GM19395 (cell line): ENCODE results near the gene PLPPR3.

Source experiments
- ATAC-seq: cut with Tn5 transposase; IDR thresholded peaks from one replicate; pipeline ENCODE4 v1.9.1; 2021; ENCODE audit warnings: mild to moderate bottlenecking, moderate library complexity; ENCODE audit not compliant: unreplicated experiment

PLPPR3 gene

GRCh38 chr19:797528-798414 is 24.0 kb downstream of the PLPPR3 start:
- ATAC-seq: peak; percentile 25

- ATAC-seq: peak; percentile 76
Observed at GRCh38 chr19:796692-797527, 24.8 kb downstream of the PLPPR3 start, which contains the start of gene PTBP1. Gene PTBP1 (plus strand): TSS chr19:797452. CDS start chr19:797498, 46 bp downstream.

- ATAC-seq: no peak
Observed at GRCh38 chr19:795691-796581, 25.8 kb downstream of the PLPPR3 start.

GRCh38 chr19:795073-795611 is 26.6 kb downstream of the PLPPR3 start:
- no peak for ATAC-seq

- no peak for ATAC-seq
Observed at GRCh38 chr19:793806-794205, 27.9 kb downstream of the PLPPR3 start.

- ATAC-seq: no peak
Observed at GRCh38 chr19:792306-792885, 29.4 kb downstream of the PLPPR3 start.

DNA sequence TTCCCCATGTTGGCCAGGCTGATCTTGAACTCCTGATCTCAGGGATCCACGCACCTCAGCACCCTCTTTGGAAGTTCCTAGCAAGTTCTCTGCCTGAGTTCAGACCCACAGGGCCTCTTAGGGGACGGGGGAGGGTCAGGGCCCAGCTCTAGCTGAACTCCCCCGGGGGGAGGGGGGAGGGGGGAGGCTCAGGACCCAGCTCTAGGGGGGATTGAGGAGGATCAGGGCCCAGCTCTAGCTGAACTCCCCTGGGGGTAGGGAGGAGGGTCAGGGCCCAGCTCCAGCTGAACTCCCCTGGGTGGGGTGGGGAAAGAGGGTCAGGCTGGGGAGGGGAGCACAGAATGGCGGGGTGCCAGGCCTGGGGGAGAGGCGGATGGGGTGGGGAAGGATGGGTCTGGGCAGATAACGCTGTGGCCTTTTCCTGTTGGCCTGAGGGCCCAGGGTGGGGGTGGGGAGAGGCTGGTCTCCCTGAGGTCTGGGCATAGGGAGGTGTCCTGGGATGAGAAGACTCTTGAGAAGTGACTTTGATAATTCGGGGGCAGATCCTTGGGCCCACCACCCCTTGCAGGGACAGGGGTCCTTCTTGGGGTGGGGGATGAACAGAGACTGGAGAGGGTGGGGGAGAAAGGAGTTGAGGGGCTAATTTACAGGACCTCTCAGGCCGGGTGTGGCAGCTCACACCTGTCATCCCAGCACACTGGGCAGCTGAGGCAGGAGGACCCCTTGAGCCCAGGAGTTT is 30.0 kb downstream of the PLPPR3 start:
- ATAC-seq: no peak

GRCh38 chr19:791007-791566 is 30.7 kb downstream of the PLPPR3 start:
- ATAC-seq: no peak

DNA sequence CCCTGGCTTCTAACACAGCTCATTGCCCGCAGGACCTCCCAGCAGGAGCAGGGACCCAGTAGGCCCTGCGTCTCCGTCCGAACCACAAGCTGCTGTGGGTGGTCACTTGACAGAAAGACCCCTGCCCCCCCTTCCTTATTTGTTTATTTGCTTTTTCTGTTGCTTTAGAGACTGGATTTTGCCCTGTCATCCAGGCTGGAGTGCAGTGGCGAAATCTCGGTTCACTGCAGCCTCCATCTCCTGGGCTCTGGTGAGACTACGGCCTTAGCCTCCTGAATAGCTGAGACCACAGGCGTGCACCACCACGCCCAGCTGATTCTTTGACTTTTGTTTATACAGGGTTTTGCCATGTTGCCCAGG is 32.1 kb downstream of the PLPPR3 start:
- no peak for ATAC-seq

- no peak for ATAC-seq
Observed at GRCh38 chr19:788983-789700, 32.6 kb downstream of the PLPPR3 start.

DNA sequence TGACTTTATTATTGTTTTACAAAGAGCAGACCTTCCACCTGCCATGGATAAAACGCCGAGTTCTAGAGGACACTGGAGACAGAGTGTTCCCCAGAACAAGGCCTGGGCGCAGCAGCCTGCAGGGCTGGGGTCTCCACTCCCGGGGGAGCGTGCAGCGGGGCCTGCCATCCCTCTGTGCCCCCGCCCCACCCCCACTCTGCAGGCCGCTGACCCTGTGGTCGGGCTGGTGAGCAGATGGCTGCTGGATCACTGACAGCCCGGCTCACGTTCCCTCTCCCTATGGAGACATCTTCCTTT is 33.1 kb downstream of the PLPPR3 start:
- ATAC-seq: no peak

GRCh38 chr19:787536-787935 is 34.2 kb downstream of the PLPPR3 start:
- ATAC-seq: no peak

DNA sequence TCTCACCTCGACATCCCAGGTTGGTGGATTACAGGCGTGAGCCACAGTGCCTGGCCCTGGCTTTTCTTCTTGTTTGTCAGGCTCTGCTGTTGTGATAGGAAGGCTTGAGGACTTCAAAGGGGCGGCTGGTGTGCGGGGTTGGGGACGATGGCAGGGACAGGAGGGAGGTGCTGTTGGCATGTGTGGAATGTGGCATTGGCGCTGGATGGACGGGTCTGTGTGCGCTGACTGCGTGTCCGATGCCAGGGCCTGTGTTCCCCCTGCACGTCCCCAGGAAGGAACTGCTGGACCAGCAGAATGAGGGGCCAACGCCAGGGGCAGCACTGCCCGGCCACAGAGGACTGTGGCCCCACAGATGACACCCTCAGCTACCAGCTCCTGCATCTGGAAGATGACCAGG is 37.2 kb downstream of the PLPPR3 start:
- no peak for ATAC-seq

DNA sequence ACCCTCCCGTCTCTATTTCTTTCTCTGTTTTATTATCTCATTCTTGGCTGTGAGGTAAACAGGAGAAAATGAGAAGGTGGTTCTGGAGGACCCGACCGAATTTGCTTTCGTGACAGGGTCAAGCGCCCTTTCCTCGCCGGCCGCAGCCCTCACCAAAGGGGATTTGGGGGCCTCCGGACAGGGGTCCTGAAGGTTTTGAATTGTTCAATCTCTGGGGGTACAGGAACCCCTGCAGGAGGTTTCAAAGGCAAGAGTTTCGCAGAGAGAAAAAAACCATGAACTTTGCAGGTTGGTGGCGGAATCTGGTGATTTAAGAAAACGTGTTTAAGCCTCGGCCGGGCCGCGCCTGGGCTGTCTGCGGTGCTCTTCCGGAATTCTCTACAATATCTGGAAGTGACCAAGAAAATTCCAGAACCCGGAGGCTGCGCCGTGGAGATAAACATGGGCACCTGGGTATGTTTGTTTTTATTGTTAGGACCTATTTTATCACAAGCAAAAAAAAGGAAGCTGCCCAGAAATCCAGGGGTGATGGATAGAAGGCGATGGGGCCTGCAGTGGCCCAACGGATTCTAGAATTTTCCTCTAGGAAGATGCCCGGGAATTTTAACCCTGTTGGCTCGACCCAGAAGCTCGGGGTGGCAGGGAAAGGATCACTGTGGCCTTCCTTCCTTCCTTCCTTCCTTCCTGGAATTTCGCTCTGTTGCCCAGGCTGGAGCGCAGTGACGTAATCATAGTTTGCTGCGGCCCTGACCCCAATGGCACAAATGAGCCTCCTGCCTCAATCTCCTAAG is 38.7 kb downstream of the PLPPR3 start:
- ATAC-seq: no peak

DNA sequence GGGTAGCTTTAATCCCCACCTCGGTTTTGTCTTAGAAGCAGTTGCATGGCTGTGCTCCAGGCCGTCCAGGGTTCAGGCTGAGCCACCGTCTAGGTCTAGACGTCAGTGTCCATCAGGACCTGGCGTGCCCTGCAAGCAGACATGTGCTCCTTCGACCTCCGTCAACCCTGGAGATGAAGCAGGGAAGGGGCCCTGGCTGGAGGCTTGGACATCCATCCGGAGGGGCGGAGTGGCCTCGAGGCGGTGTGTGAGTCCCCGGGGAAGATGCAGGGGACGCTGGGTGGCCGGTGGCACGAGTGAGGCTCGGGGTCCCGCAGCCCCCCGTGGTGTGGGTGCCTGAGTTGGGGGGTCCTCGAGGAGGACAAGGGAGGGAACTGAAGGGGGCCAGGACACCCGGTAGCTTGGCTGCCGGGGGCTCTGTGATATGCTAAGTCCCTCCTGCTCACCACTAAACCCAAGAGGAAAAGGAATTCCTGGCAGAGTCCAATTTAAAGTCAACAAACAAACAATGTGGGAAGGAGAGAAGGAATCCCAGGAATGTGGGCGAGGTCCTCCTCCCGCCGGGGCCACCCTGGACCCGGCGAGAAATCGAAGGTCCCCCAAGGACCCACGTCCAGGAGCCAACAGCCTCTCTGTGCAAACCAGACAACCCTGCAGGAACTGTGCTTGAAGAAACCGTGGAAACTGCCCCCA is 39.4 kb downstream of the PLPPR3 start:
- no peak for ATAC-seq

DNA sequence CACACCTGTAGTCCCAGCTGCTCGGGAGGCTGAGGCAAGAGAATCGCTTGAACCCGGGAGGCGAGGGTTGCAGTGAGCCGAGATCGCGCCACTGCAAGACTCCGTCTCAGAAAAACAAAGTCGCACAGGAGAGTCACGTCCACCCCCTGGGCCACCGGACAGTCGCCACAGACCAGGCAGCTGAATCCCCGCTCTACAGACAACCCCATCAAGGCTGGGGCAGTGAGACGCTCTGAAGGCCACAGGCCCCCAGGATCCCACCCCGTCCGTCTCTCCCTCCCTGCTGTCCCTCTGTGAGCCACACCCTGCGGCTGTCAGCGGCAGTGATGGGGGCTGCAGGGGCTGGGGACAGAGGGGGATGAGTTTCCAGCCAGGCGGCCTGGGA is 40.0 kb downstream of the PLPPR3 start:
- no peak for ATAC-seq

DNA sequence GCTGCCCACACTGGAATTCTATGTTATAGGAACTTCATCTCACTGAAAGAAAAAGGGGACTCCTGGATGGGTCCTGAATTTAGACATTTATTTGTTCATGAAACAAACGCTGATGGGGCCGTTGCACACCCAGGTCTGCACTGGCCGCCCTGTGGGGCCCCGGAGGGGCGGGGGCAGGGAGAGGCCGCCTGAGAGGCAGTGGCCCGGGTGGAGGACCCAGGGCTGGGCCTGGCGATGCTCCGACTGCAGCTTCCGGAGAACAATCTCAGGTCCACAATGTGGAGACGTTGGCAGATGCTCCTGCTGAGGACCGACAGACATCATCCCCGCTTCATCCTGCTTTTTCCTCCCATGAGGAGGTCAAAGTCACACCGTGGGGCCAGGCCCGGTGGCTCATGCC is 40.8 kb downstream of the PLPPR3 start:
- ATAC-seq: no peak
